NCI-H2227 treated with DMSO at 0.1 percent for 48 hours (cell line): Measurements from ENCODE around the gene POU3F1.
A peak's percentile ranks its signal among the peaks of the same experiment; 100 is the strongest.
"Not testable (repeated sequence)": the region's sequence is repeated elsewhere in the genome, so short reads cannot be mapped to it uniquely, and the experiment has no call there.

ENCODE experiments used
- DNase-seq: peaks from one replicate; lab custom pipeline; 2025; lab: John Stamatoyannopoulos, UW

Gene POU3F1

GRCh38 chr1:38047603-38048141, 1.1 kb upstream of the POU3F1 start:
- no peak for DNase-seq

GRCh38 chr1:38046884-38047602, 450 bp upstream of the POU3F1 start:
- DNase-seq, result peak; percentile 77

- DNase-seq, result peak; percentile 21
These were observed 926 bp downstream of the POU3F1 start for GRCh38 chr1:38045401-38046332.

GRCh38 chr1:38044221-38045215, 2.1 kb downstream of the POU3F1 start:
- DNase-seq, result no peak

- no peak for DNase-seq
These were observed 3.4 kb downstream of the POU3F1 start for GRCh38 chr1:38043036-38043747.

- DNase-seq, result no peak
These were observed 4.4 kb downstream of the POU3F1 start for GRCh38 chr1:38041936-38042834.

GRCh38 chr1:38039331-38040088, 7.1 kb downstream of the POU3F1 start:
- no peak for DNase-seq

GRCh38 chr1:38038861-38039260, 7.7 kb downstream of the POU3F1 start:
- no peak for DNase-seq

GRCh38 chr1:38037221-38037939, 9.2 kb downstream of the POU3F1 start:
- no peak for DNase-seq

GRCh38 chr1:38034871-38035270, 11.7 kb downstream of the POU3F1 start:
- DNase-seq, result no peak

- not testable (repeated sequence) for DNase-seq
These were observed 13.6 kb downstream of the POU3F1 start for GRCh38 chr1:38032992-38033391.

GRCh38 chr1:38031513-38031866, 15.1 kb downstream of the POU3F1 start:
- DNase-seq, result no peak

- DNase-seq, result no peak
These were observed 15.7 kb downstream of the POU3F1 start for GRCh38 chr1:38030596-38031512.

- DNase-seq, result peak; percentile 78
These were observed 16.7 kb downstream of the POU3F1 start for GRCh38 chr1:38029685-38030511.

- peak; percentile 69 for DNase-seq
These were observed 17.4 kb downstream of the POU3F1 start for GRCh38 chr1:38029081-38029681.

GRCh38 chr1:38028671-38029070, 17.9 kb downstream of the POU3F1 start:
- no peak for DNase-seq
